OCI-LY7 (cell line): Measurements from ENCODE around the gene GPD1. TPM values are rescaled to one million over a fixed set of nuclear protein-coding genes. Genes with fewer than 3 reads are reported as not detected.

ENCODE experiments used
- BruUV-seq: library from RNA; stranded (reverse); fragments of 400-500 nt; replicated peaks from 2 replicates; lab custom pipeline; 2021; lab: Mats Ljungman, UMichigan
- CTCF ChIA-PET: fragments of 300-600 bp; sonication (Branson Sonifier 250); formaldehyde crosslinking; loops from one replicate; lab custom pipeline; 2022; ENCODE audit warnings: antibody characterized with exemption; ENCODE audit not compliant: unreplicated experiment; lab: Charles Lee
- POLR2A ChIA-PET: fragments of 300-600 bp; sonication (Branson Sonifier 250); formaldehyde crosslinking; loops from one replicate; lab custom pipeline; 2022; ENCODE audit warnings: antibody characterized with exemption; lab: Charles Lee
- DNase-seq: peaks from one replicate; pipeline ENCODE4 v3.0.0-alpha.2; 2015; ENCODE audit warnings: low spot score
- H2AFZ ChIP-seq: fragments of 200-600 bp; sonication (generic), shearing (Covaris generic); 2 replicates; pipeline ENCODE4 v1.6.1; 2014; ENCODE audit warnings: mild to moderate bottlenecking, antibody characterized with exemption, low read length, moderate library complexity
- H3K27ac ChIP-seq: fragments of 200-600 bp; sonication (generic); 2 replicates; pipeline ENCODE4 v1.5.1; 2014; ENCODE audit warnings: mixed run types, low read depth, mild to moderate bottlenecking, moderate library complexity, low read length, inconsistent platforms; ENCODE audit not compliant: poor library complexity, severe bottlenecking
- H3K36me3 ChIP-seq: fragments of 200-600 bp; sonication (generic); 2 replicates; pipeline ENCODE4 v1.6.1; 2014; ENCODE audit warnings: mild to moderate bottlenecking, antibody characterized with exemption, low read length, moderate library complexity, mixed read lengths; ENCODE audit not compliant: insufficient read depth
- H3K4me1 ChIP-seq: fragments of 200-600 bp; sonication (generic); 2 replicates; pipeline ENCODE4 v1.5.1; 2014; ENCODE audit warnings: mild to moderate bottlenecking, low read length; ENCODE audit not compliant: insufficient read depth, poor library complexity, severe bottlenecking
- H3K4me2 ChIP-seq: fragments of 200-600 bp; sonication (generic); 2 replicates; pipeline ENCODE4 v1.6.1; 2014; ENCODE audit warnings: mild to moderate bottlenecking, low read length
- H3K4me3 ChIP-seq: fragments of 200-600 bp; sonication (generic); 2 replicates; pipeline ENCODE4 v1.5.1; 2014; ENCODE audit warnings: mild to moderate bottlenecking, low read depth, low read length; ENCODE audit not compliant: poor library complexity, severe bottlenecking
- H3K79me2 ChIP-seq: fragments of 200-600 bp; sonication (generic); 2 replicates; pipeline ENCODE4 v1.6.1; 2016; ENCODE audit warnings: low read depth, mild to moderate bottlenecking, low read length, moderate library complexity, mixed read lengths; ENCODE audit not compliant: insufficient read depth
- H3K9me2 ChIP-seq: fragments of 200-600 bp; sonication (generic); 2 replicates; pipeline ENCODE4 v1.6.1; 2016; ENCODE audit warnings: mild to moderate bottlenecking, low read length, mixed read lengths; ENCODE audit not compliant: insufficient read depth
- H3K9me3 ChIP-seq: fragments of 200-600 bp; sonication (generic); 2 replicates; pipeline ENCODE4 v1.6.1; 2014; ENCODE audit warnings: mild to moderate bottlenecking, mixed run types, low read length, mixed read lengths
- H4K20me1 ChIP-seq: fragments of 200-600 bp; sonication (generic); 2 replicates; pipeline ENCODE4 v1.6.1; 2014; ENCODE audit warnings: mild to moderate bottlenecking, antibody characterized with exemption, low read length, moderate library complexity, mixed read lengths; ENCODE audit not compliant: insufficient read depth
- CTCF ChIP-seq: fragments of 200-600 bp; sonication (generic); conservative IDR thresholded peaks from 2 replicates; pipeline ENCODE4 v1.5.1; 2014; ENCODE audit warnings: mild to moderate bottlenecking, antibody characterized with exemption, low read length, moderate library complexity, mixed read lengths
- EZH2phosphoT487 ChIP-seq: fragments of 200-600 bp; sonication (generic); IDR thresholded peaks from 2 replicates; pipeline ENCODE4 v1.6.1; 2018; ENCODE audit warnings: low read depth, borderline replicate concordance, mild to moderate bottlenecking, mixed run types, antibody characterized with exemption, low read length, moderate library complexity, mixed read lengths
- intact Hi-C: fragments of 100-400 bp; cut with micrococcal nuclease; formaldehyde crosslinking; loops from one replicate; pipeline ENCODE4 v1.10.0; 2022; ENCODE audit not compliant: unreplicated experiment
- total RNA-seq, 2 experiments: library from RNA; depleted of rRNA in 1 of 2; stranded (reverse); fragments of >200 nt in 1 of 2; shearing (Covaris generic) in 1 of 2; gene quantifications; 2 replicates each; pipeline ENCODE4 v1.2.3, GENCODE V29; 2014 to 2022

GPD1 gene
- total RNA-seq, 2 experiments from 2014 or later, result 0.47 to 1.2 TPM

- DNase-seq, result no peak
- H4K20me1 ChIP-seq, result no peaks in the 10 kb centered on the region
- TF ChIP-seq CTCF (no peak), EZH2phosphoT487 (no peak)
- H3K4me1 ChIP-seq, result peaks cover 9% of the 10 kb centered on the region
- no peak overlapping the region for H3K4me2 ChIP-seq
- ChIA-PET CTCF (no interaction called here), POLR2A (interaction anchor here (0.7 kb wide), 1 partner anchor 22 kb away, joined by 3 read pairs; no protein-coding TSS in a partner anchor)
- H3K9me2 ChIP-seq, result no peaks in the 10 kb centered on the region
- no TSS peak for BruUV-seq
- no peak overlapping the region for H3K27ac ChIP-seq
- no peaks in the 10 kb centered on the region for H3K9me3 ChIP-seq
- intact Hi-C loops, result no loop called here
- H3K36me3 ChIP-seq, result no peaks in the 10 kb centered on the region
- H2AFZ ChIP-seq, result no peak overlapping the region
- H3K4me3 ChIP-seq, result no peak overlapping the region
- H3K79me2 ChIP-seq, result no peaks in the 10 kb centered on the region
Observed at GRCh38 chr12:50065726-50066310, 38.0 kb upstream of the GPD1 start.

- H3K4me1 ChIP-seq, result peaks cover 12% of the 10 kb centered on the region
- no peaks in the 10 kb centered on the region for H3K9me3 ChIP-seq
- no peaks in the 10 kb centered on the region for H3K79me2 ChIP-seq
- no TSS peak for BruUV-seq
- no peaks in the 10 kb centered on the region for H4K20me1 ChIP-seq
- H3K9me2 ChIP-seq, result no peaks in the 10 kb centered on the region
- ChIA-PET CTCF (no interaction called here), POLR2A (no interaction called here)
- H3K36me3 ChIP-seq, result no peaks in the 10 kb centered on the region
- intact Hi-C loops, result no loop called here
- H3K4me2 ChIP-seq, result no peak overlapping the region
- no peak for DNase-seq
- TF ChIP-seq EZH2phosphoT487 (no peak), CTCF (no peak)
- no peak overlapping the region for H2AFZ ChIP-seq
- H3K27ac ChIP-seq, result no peak overlapping the region
- no peak overlapping the region for H3K4me3 ChIP-seq
Observed at GRCh38 chr12:50066402-50066801, 37.4 kb upstream of the GPD1 start.

DNA sequence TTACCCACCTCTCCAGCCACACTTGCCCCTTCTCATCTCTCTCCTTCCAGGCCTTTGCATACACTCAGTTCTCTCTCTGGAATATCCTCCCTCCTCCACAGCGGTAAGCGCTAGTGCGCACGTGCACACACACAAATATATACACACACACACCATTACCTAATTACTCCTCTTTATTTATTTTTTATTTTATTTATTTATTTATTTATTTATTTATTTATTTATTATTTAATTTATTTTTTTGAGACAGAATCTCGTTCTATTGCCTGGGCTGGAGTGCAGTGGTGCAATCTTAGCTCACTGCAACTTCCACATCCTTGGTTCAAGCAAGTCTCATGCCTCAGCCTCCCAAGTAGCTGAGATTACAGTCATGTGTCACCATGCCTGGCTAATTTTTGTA, 34.7 kb upstream of the GPD1 start:
- ChIA-PET CTCF (interaction anchor here (2.8 kb wide), 1 partner anchor 102 kb away, joined by 20 read pairs; no protein-coding TSS in a partner anchor), POLR2A (interaction anchor here (1.1 kb wide), 1 partner anchor 156 kb away, joined by 3 read pairs; no protein-coding TSS in a partner anchor)
- no peaks in the 10 kb centered on the region for H3K36me3 ChIP-seq
- no TSS peak for BruUV-seq
- no peaks in the 10 kb centered on the region for H3K9me3 ChIP-seq
- H3K79me2 ChIP-seq, result no peaks in the 10 kb centered on the region
- no peak overlapping the region for H3K4me3 ChIP-seq
- no peak overlapping the region for H3K27ac ChIP-seq
- no peaks in the 10 kb centered on the region for H4K20me1 ChIP-seq
- H3K9me2 ChIP-seq, result no peaks in the 10 kb centered on the region
- no peak overlapping the region for H2AFZ ChIP-seq
- TF ChIP-seq EZH2phosphoT487, result no peak
- TF ChIP-seq CTCF, result no peak
- peaks cover 12% of the 10 kb centered on the region for H3K4me1 ChIP-seq
- intact Hi-C loops, result no loop called here
- no peak overlapping the region for H3K4me2 ChIP-seq
- DNase-seq, result no peak
